ENCODE measurements around the gene TRPM6.
"Not testable (repeated sequence)": the region's sequence is repeated elsewhere in the genome, so short reads cannot be mapped to it uniquely, and the experiment has no call there.

The TRPM6 gene

DNA sequence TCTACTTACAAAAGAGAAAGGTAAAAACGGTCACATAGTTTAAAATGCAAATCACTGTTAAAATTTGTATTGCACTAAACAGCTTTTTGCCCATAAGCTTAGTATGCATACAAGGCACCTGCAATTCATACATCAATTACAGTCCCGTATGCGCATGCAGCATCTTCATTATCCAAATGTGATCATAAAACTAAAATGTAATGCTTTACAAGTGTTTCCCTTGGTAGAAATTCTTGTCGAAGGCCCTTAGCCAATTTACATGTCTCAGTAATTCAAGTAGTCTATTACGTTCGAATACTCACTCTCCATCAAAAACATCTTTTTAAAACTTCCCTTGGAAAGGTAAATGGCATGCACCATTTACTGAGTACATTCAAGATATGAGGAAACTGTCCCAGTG, 32.6 kb downstream of the TRPM6 start:
- DNase-seq: no peak

DNA sequence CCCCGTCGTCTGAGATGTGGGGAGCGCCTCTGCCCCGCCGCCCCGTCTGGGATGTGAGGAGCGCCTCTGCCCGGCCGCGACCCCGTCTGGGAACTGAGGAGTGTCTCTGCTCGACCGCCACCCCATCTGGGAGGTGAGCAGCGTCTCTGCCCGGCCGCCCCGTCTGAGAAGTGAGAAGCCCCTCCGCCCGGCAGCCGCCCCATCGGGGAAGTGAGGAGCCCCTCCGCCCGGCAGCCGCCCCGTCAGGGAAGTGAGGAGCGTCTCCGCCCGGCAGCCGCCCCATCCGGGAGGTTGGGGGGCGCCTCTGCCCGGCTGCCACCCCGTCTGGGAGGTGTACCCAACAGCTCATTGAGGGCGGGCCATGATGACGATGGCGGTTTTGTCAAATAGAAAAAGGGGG, 34.7 kb downstream of the TRPM6 start:
- not testable (repeated sequence) for DNase-seq

DNA sequence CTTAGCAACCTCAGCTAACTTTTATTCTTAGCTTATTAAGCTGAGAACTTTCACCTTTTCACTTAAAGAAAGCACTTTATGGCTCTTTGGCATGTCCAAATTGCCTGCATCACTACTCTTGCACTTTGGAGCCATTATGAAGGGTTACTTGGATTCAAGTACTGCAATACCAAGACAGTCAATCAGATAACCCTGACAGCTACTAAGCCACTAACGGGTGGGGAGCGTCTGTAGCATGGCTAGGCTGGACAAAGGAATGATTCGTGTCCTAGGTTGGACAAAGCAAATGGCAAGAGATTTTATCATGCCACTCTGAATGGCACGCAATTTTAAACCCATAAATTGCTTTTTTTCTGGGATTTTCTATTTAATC, 39.6 kb downstream of the TRPM6 start:
- no peak for DNase-seq

DNA sequence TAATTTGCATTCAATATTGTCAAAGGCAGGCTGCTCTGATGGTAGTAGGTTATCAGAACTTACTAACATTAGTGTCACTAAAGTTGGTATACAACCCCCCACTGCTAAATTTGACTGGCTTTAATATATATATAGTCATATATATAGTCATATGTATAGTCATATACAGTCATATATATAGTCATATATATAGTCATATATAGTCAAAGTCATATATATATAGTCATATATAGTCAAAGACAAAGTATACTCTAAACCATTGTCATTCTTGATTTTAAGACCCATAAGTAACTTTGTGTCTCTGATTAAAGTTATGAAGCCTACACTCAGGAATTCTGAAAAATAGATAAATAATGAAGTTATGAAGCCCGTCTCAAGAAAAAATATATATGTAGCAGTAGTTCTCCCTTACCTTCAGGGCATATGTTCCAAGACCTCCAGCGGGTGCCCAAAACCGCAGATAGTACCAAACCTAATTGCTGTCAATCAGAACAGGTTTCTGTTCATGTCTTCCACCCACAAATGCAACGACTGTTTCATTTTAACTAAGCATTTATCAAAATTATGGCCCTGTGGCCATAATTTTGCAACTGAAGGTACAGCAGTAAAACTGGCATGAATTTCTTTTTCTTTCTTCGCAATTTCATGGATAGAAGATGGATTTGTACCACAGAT, 40.1 kb downstream of the TRPM6 start:
- DNase-seq: no peak

DNA sequence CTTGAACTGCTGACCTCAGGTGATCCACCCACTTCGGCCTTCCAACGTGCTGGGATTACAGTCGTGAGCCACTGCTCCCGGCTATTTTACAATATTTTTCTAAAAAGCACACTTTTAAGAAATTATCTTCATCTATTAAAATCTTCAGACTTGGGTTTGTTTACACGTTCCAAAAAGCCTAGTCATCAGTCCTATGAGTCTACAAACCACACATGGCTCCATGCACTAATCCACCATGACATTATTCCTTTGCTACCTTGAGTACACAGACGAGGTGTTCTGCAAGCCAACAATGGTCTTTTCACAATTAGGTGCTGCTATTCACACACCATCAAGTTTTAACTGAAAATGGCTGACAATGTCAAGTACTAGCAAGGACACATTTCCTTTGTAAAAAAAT, 41.0 kb downstream of the TRPM6 start:
- DNase-seq: no peak

DNA sequence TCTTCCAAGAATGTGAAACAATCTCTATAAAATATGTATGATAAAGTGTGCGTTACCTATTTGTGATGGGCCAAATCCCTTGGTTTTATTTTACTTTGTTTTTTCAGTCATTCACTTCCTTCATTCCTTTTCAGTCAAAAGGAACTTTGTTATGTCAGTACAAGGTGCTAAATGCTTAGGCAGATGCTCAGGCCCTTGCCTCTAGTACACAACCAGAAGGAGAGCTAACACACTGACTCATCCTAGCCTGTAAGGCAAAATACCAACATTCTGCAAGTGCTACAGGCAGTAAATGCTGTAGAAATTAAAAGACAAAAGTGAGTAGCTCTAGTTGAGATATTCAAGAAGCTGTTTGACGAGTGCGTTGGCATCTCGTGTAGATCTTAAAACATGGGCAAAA, 49.4 kb downstream of the TRPM6 start:
- no peak for DNase-seq

DNA sequence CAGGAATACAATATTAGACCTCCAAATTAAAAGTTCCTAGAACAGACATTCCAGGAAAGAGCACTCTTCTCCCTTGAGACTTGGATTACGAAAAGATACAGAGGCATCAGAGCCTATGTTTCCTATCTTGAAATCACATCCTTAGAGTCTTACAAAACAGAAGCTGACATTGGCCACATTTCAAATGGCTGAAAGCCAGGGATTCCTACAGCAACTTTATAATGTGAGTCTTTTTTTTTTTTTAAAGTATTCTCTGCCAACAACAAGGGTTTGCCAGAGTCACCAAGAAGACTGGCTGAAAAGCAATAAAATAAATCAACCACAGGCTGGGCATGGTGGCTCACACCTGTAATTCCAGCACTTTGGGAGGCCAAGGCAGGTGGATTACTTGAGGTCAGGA, 63.1 kb downstream of the TRPM6 start:
- DNase-seq: peak; percentile 65

DNA sequence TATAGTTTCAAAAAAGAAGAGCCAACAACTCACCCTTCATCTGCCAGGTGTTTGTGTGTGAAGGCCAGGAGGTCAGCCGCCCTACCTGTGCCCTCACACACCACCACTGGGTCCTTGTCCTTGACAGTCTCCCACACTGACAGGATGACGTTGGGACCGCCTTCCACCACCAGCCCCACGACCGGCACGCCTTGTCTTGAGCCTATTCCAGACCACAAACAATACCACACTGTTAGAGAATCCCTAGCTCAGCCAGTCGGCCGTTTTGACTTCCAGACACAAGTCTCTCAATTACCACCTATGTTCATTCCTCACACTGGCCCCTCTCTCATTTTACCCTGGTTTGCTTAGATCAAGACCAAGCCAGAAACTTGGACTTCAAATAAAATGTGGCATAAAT, 66.1 kb downstream of the TRPM6 start:
- no peak for DNase-seq

DNA sequence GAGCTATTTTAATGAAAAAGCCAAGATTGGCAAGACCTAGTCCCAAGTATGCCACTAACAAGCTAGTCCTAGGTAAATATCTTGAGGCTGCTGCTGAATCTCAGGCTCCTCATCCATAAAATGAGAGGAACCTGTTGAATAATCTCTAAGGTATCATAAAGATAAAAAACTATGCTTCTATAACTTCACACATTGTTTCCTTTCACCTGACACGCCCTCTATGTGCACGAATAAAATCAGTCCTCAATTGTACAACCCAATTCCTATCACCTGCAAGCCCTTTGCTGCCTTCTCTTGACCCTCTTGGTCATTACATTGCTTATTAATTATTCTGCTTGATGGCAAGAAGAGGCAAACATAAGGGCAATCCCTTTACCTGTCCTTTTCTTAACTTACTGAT, 69.9 kb downstream of the TRPM6 start:
- no peak for DNase-seq

DNA sequence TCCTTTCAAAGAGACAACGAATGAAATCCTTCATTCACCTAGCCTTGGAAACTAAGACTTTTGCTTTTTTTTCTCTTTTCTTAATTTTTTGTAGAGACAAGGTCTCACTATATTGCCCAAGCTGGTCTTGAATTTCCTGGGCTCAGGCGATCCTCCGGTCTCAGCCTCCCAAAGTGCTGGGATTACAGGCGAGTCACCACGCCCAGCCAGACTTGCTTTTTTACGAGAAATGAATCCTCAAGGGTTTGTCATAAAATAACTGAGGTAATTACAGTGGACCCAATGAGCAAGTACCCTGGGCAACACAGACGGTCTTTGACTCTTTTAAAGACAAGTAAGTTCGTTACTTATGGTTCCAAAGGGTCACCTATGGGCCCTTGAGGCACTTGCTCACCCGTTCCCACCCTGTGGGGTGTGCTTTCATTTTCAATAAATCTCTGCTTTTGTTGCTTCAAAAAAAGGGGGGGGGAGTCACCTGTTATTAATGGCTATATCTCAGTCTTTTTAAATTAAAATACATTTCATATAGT, 70.4 kb downstream of the TRPM6 start:
- DNase-seq: no peak

DNA sequence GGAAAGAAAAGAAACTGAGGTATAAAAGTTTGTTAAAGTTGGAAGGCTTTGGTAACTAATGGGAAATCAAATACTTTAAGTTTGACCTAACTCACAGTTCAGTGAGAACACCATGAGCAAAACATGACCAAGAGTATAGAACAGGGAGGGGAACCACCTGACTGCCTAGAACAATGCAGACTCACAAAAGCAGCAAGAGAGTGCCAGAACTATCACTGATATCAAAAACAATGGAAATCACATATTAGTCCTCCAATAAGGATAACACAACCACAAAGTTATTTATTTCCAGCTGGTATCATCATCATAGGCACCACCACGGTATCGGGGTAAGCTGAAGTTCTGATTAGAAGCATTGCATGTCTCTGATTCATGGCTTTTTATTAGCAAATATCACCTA, 77.5 kb downstream of the TRPM6 start:
- no peak for DNase-seq

DNA sequence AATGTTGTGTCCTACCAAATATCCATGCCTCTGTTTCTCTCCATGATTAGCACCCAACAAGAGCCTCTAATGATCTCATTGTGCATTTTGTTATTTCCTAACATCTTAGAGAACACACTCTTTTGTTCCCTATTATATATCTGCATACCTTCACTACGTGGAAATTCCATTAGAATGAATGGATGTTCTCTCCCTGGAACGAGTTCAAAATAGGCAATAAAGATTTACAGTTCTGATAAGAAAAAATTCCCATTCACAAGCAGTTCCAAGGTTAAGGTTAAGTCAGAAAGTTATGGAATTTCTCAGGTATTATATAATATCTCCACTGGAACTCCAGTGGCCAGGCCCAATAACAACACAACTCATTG, 83.7 kb downstream of the TRPM6 start:
- no peak for DNase-seq

DNA sequence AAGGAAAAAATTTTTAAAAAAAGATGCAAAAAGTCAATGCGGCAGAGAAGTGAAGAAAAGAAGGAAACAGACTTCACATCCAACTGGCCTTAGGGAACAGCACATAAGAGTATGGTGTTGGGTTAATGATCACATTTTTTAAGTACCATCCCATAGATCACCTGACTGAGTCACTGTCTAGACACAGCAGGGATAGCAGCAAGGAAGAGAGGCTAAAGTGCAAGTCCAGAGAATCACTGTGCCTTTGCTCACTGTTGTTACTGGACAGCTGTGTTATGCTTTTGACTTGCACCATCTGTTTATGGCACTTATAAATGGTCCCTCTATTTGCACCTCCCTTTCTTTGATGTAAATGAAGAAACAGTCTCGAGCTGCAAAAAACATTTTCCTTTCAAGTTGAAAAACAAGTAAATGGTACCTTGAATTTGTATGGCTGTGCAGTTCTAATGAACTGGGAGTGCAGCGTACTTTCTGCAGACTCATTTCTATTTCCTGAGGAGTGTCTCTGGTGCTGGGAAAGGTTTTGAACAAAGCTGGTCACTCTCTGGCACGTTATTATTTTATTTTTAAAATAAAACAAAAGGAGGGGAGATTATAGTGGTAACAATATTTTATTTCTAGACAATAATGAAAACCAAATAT, 84.2 kb downstream of the TRPM6 start:
- no peak for DNase-seq

DNA sequence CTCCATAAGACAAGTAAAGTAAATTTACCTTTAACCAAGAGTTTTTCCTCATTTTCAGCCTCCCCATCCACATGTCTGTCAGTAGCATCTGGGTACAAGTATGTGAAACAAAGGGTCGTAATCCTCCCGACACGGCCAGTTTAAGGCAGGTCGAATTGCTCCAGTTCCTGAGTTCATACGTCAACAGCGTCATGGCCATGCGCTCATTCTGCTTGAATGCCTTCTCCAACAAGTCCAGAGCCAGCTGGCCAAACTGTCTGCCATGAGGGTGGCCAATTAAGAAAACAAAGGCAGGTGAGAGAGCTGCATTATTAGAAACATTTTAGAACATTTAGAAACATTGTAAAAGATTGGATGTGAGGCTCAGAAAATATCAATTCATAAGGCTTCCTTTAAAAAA, 87.5 kb downstream of the TRPM6 start:
- no peak for DNase-seq

DNA sequence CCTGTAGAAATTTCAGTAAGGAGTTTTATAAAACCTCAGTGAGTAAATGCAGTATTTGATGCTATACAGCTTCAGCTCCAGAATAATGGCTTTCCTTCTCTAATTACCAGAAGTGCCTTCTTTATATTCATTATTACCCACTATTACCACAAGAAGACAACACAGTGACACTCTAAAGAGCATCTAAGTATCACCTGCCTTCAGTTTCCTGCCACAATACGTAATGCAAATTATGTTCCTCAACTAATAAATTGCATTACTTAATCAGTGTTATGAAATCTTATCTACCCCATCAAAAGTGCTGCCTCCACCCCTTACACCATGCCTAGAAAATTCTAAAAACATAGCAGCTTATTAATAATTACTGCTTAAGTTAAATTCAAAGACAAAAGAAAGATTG, 91.9 kb downstream of the TRPM6 start:
- DNase-seq: no peak

DNA sequence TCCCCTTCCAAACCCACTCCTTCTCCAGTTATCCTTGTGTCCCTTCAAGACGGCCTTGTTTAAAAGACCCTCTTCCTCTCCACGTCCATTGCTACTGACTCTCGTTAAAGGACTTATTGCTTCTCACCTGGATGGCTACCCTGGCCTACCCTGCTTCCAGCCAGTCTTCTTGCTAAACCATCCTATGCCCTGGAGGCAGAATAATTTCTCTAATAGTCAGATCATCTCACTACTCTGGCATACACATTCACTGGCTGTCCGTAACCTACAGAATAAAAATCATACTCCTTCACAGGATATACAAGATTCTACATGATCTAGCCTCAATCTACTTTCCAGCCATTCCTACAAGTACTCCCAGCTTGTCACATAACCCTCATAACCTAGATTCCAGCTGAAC, 92.6 kb downstream of the TRPM6 start:
- no peak for DNase-seq

DNA sequence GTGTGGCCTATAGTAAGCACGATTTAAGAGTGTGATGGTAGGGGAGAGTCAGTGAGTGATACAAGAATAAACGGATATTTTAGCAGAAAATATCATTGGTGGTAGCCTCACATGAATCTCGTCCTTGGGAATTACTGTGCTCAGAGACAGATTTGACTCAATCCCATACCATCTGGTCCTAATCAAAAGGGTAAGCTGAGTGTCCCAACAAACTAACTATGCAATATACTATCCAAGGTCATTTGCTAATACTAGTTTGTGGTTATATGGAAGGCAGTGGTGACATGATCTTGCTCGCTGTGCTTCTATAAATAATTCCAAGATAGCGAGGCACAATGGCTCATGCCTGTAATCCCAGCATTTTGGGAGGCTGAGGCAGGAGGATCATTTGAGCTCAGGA, 103.2 kb downstream of the TRPM6 start:
- peak; percentile 31 for DNase-seq

DNA sequence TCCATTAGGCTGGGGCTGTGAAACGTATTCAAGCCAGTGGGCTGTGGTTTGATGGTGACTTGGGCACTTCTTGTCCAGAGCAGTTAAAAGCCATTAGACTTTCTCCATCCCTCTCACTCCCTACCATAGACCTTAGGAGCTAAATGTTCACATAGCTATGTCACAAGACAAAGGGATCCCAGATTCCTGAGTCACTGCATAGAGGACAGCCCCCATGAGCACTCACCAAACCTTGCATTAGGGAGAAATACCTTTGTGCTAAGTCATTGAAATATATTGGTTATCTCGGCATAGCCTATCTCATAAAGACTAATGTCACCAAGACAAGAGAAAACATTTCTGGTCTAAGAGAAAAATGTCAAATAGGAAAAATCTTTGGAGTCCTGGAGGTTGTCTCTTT, 104.3 kb downstream of the TRPM6 start:
- peak; percentile 84 for DNase-seq

DNA sequence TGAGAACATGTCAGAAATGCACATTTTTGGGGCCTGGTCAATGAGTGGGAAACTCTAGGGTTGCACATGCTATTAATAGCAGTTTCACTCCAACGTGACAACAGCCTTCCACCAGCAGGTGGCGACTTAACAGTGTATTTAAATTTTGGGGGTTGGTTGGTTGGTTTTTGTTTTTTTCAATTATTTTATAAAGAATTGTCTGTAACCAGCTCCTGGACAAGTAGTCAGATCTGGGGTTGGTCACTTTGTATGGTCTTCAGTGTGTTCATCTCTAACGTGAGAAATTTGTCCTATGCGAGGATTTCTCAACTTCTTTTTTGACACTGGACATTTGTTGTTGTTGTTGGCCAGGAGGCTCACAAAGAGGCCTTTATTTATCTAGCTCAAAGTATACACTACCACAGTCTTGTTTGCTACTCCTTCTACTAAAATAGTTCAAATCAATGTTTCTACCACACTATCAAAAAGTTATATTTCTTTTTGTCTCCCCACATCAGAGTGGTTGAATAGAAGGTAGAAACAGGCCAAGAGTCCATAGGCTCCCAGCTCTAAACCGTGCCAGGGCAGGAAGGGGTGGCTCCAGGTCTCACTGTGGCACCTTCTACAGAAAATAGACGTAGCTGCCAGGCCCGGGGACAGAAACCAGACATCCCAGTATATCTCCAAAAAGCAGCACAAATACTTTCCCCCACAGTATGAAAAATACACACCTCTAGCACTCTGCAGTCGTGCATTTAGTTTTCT, 110.4 kb downstream of the TRPM6 start:
- DNase-seq: peak; percentile 62

DNA sequence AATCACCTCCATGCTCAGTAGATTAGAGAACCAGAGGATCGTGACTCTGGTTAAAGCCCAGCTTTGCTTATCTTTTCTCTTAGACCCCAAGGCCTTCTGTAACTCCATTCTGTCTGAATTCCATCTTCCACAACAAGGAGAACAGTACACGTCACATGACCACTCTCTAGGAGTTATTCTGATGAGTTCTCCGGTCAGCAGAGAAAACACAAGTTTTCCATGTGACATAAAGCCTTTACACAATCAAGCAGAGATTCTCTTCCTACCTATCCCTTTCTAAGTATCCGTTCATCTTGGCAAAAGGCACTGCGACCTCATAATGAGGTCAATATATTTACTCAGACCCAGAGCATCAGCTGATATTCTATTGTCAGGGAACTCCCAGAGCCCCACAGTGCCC, 112.3 kb downstream of the TRPM6 start:
- DNase-seq: no peak

DNA sequence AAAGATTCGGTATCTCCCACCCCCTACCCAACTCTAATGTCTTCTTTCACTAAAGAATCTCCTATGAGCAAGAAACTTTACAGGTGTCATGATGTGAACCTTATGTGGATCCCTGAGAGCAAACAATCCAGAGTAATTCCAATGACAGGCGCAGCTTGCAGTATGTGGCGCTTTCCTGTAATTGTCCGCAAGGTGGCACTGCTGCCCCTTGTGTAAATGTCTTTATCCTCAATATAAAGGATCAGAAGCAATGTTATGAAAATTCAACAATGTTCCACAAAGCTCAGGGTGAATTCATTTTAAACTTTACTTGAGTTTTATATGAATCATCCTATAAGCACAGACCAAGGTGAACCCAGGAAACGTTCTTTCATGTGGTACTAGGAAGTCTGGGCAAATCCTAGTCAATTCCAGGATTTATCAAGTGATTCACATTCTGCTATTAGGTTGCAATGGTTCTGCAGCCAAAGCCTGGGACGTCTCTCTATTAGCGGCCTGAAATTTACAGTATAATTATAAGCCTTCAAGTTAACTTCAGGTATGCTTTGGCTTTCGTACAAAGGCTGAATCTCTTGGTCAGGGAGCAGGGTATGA, 113.7 kb downstream of the TRPM6 start:
- DNase-seq: peak; percentile 67

DNA sequence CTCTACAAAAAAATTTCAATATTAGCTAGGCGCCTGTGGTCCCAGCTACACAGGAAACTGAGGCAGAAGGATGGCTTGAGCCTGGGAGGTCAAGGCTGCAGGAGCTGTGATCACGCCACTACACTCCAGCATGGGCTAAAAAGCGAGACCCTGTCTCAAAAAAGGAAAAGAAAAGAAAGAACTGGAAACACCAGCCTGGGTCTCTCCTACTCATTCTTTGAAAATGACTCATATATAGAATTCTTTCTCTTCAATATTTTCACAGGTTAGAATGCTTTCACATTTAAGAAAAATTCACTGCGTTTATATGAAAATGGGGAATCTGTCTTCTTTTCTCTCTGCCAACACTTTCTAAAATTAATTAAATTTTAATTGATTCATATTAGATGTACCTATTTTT, 115.6 kb downstream of the TRPM6 start:
- no peak for DNase-seq

DNA sequence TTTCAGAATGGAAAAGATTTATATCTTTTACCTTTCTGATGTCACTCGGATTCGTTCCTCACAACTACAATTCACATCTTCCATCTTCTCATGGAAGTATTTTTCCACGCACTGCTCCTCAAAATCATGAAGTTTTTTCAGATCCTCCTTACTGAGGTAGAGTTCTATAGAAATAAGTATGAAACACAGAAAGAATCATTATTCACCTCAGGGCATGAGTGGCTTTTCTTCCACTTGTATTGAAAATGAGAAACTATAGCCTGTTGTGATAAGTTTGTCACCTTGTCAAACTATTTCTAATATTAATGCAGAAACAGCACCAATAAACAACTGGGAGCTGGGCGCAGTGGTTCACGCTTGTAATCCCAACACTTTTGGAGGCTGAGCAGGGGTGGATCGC, 116.0 kb downstream of the TRPM6 start:
- no peak for DNase-seq

DNA sequence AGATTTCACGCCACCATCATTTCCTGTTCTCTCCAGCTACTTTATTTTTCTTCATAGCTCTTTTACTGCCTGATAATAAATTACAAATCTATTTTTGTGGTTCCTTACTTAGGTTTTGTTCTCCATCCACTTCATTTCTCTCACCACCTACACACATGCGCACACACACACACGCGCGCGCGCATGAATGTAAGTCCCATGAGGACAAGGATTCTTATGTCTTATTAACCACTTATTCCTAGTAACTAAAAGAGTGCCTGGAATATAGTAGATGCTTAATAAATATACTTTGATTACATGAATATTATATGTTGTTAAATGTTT, 116.5 kb downstream of the TRPM6 start:
- no peak for DNase-seq
